Endodermal cell (in vitro differentiated cells): Measurements from ENCODE around the gene INMT. TPM values are rescaled to one million over a fixed set of nuclear protein-coding genes. Genes with fewer than 3 reads are reported as not detected.

ENCODE experiments used
- DNase-seq: peaks from one replicate; pipeline ENCODE4 v3.0.0-alpha.2; 2017
- H3K27ac ChIP-seq: 2 replicates; pipeline ENCODE4 v1.5.1; 2013; ENCODE audit warnings: mild to moderate bottlenecking, low read depth, low read length, moderate library complexity
- H3K27me3 ChIP-seq: 2 replicates; pipeline ENCODE4 v1.6.1; 2013; ENCODE audit warnings: mild to moderate bottlenecking, low read length, moderate library complexity; ENCODE audit not compliant: insufficient read depth, control insufficient read depth, poor library complexity, severe bottlenecking
- H3K36me3 ChIP-seq: 2 replicates; pipeline ENCODE4 v1.7.0; 2013; ENCODE audit warnings: mild to moderate bottlenecking, low read length, moderate library complexity; ENCODE audit not compliant: control insufficient read depth, insufficient read depth
- H3K4me1 ChIP-seq: one replicate; pipeline ENCODE4 v1.7.0; 2013; ENCODE audit warnings: low read length; ENCODE audit not compliant: control insufficient read depth, insufficient read depth
- H3K4me3 ChIP-seq: 2 replicates; pipeline ENCODE4 v1.5.1; 2013; ENCODE audit warnings: mild to moderate bottlenecking, low read length, moderate library complexity
- H3K9ac ChIP-seq: 2 replicates; pipeline ENCODE4 v1.6.1; 2013; ENCODE audit warnings: mild to moderate bottlenecking, low read length, moderate library complexity; ENCODE audit not compliant: poor library complexity, severe bottlenecking; ENCODE audit errors: extremely low read depth
- H3K9me3 ChIP-seq: 2 replicates; pipeline ENCODE4 v1.6.1; 2013; ENCODE audit warnings: mild to moderate bottlenecking, low read length, moderate library complexity; ENCODE audit not compliant: control insufficient read depth
- H3K27ac Mint-ChIP-seq: 2 replicates; pipeline ENCODE4 v1.8.0; 2020; ENCODE audit warnings: mixed read lengths
- H3K27me3 Mint-ChIP-seq: 2 replicates; pipeline ENCODE4 v1.8.0; 2021; ENCODE audit warnings: mild to moderate bottlenecking, mixed read lengths; ENCODE audit not compliant: insufficient read depth
- H3K36me3 Mint-ChIP-seq: 2 replicates; pipeline ENCODE4 v1.8.0; 2020; ENCODE audit warnings: low read depth, mixed read lengths
- H3K4me1 Mint-ChIP-seq: 2 replicates; pipeline ENCODE4 v1.8.0; 2020; ENCODE audit warnings: mixed read lengths
- H3K4me3 Mint-ChIP-seq: 2 replicates; pipeline ENCODE4 v1.8.0; 2020; ENCODE audit warnings: mild to moderate bottlenecking, moderate library complexity, mixed read lengths
- H3K9me3 Mint-ChIP-seq: 2 replicates; pipeline ENCODE4 v1.8.0; 2020; ENCODE audit warnings: mild to moderate bottlenecking, mixed read lengths
- CTCF ChIP-seq: fragments of 200-600 bp; sonication (generic); conservative IDR thresholded peaks from 2 replicates; pipeline ENCODE4 v1.5.0; 2021; ENCODE audit warnings: antibody characterized with exemption, mild to moderate bottlenecking
- WGBS, 2 experiments: methylation state at CpG; one replicate each; pipeline versions ENCODE4 v1.1.5 to v1.1.7; 2013; ENCODE audit warnings: missing lambda C conversion rate in 2 of 2, mixed read lengths in 1 of 2; ENCODE audit not compliant: insufficient coverage in 1 of 2, insufficient read length in 1 of 2; 5-methylcytosine and 5-hydroxymethylcytosine counted together
- total RNA-seq, 2 donors: library from RNA; stranded (reverse); fragmentation: NEBNext Ultra II Directional in 1 of 2; extraction: Animal tissue kit (Norgen Biotek cat#: 25700) in 1 of 2; gene quantifications; 2 replicates in 1 of 2; 3 replicates in 1 of 2; pipeline ENCODE4 v1.2.1, GENCODE V29; 2021

INMT gene
- total RNA-seq, 2 donors from 2014 or later: 3.0 to 3.3 TPM

- H3K9me3 Mint-ChIP-seq: peaks cover 6% of the 10 kb centered on the region
- no peak overlapping the region for H3K4me3 ChIP-seq
Measured at GRCh38 chr7:30739691-30740090, 12.2 kb upstream of the INMT start.

GRCh38 chr7:30740417-30741181 is 11.3 kb upstream of the INMT start:
- Histone ChIP-seq H3K27me3 (no peaks in the 10 kb centered on the region), H3K36me3 (no peaks in the 10 kb centered on the region), H3K4me3 (no peak overlapping the region), H3K4me1 (no peaks in the 10 kb centered on the region), H3K9ac (no peak overlapping the region), H3K9me3 (no peaks in the 10 kb centered on the region), H3K27ac (no peak overlapping the region)
- Mint-ChIP-seq H3K9me3 (no peaks in the 10 kb centered on the region), H3K4me1 (no peaks in the 10 kb centered on the region), H3K36me3 (no peaks in the 10 kb centered on the region), H3K27ac (no peak overlapping the region), H3K4me3 (no peak overlapping the region), H3K27me3 (peaks cover 16% of the 10 kb centered on the region)
- DNase-seq: peak; percentile 95
- WGBS, 2 experiments: 42 to 51% methylated on average over 12 to 14 of the region's 14 CpGs
- peak; percentile 98 for TF ChIP-seq CTCF

More at GRCh38 chr7:30739691-30740090, 12.2 kb upstream of the INMT start:
- TF ChIP-seq CTCF: no peak
- Mint-ChIP-seq H3K4me1 (no peaks in the 10 kb centered on the region), H3K27ac (no peak overlapping the region), H3K27me3 (peaks cover 22% of the 10 kb centered on the region), H3K4me3 (no peak overlapping the region), H3K36me3 (no peaks in the 10 kb centered on the region)
- DNase-seq: no peak
- 97% methylated on average over 2 of the region's 2 CpGs; no CpG with 5 or more reads in 1 of the 2 experiments for WGBS, 2 experiments
- no peaks in the 10 kb centered on the region for H3K27me3 ChIP-seq
- no peaks in the 10 kb centered on the region for H3K4me1 ChIP-seq
- no peak overlapping the region for H3K27ac ChIP-seq
- no peaks in the 10 kb centered on the region for H3K9me3 ChIP-seq
- no peaks in the 10 kb centered on the region for H3K36me3 ChIP-seq
- no peak overlapping the region for H3K9ac ChIP-seq

- peak; percentile 32 for DNase-seq
- H3K27me3 ChIP-seq: no peaks in the 10 kb centered on the region
- H3K27ac ChIP-seq: no peak overlapping the region
- Mint-ChIP-seq H3K27ac (no peak overlapping the region), H3K27me3 (peaks cover 16% of the 10 kb centered on the region), H3K4me1 (no peaks in the 10 kb centered on the region), H3K4me3 (no peak overlapping the region), H3K36me3 (no peaks in the 10 kb centered on the region), H3K9me3 (no peaks in the 10 kb centered on the region)
- H3K4me1 ChIP-seq: no peaks in the 10 kb centered on the region
- no peak for TF ChIP-seq CTCF
- no peak overlapping the region for H3K9ac ChIP-seq
- WGBS, 2 experiments: 87 to 93% methylated on average over 5 to 8 of the region's 8 CpGs
- no peaks in the 10 kb centered on the region for H3K9me3 ChIP-seq
- no peaks in the 10 kb centered on the region for H3K36me3 ChIP-seq
- no peak overlapping the region for H3K4me3 ChIP-seq
Measured at GRCh38 chr7:30741289-30741688, 10.6 kb upstream of the INMT start.
